Measurements from ENCODE around the gene SLC6A19.

GRCh38 chr5:1192971-1193590 lies 8.3 kb upstream of the SLC6A19 start:
- TF ChIP-seq CTCF (IDR thresholded peaks at IDR 0.05) (no peak), EZH2 (IDR thresholded peaks at IDR 0.05; ENCODE audit: borderline replicate concordance, insufficient read depth, low read depth, low read length, poor library complexity, severe bottlenecking) (no peak)

Data from B cell (primary cell).